ENCODE measurements around the gene ANXA2R. TPM values are rescaled to one million over a fixed set of nuclear protein-coding genes. Genes with fewer than 3 reads are reported as not detected.
"Not testable (repeated sequence)": the region's sequence is repeated elsewhere in the genome, so short reads cannot be mapped to it uniquely, and the experiment has no call there.

ANXA2R gene
- total RNA-seq, 2 experiments from 2014 or later, result 29.5 to 32.0 TPM

GRCh38 chr5:43068037-43068436, 27.9 kb upstream of the ANXA2R start:
- H3K36me3 Mint-ChIP-seq (ENCODE audit: low read depth), result peaks cover 34% of the 10 kb centered on the region
- peaks cover 46% of the 10 kb centered on the region for H3K4me1 Mint-ChIP-seq
- no peaks in the 10 kb centered on the region for H3K9me3 Mint-ChIP-seq
- ChIA-PET CTCF (interaction anchor here (0.8 to 3.0 kb wide), 5 partner anchors 25 to 48 kb away, joined by 3 to 10 read pairs (median 5); no protein-coding TSS in a partner anchor), POLR2A (no interaction called here)
- peak overlapping the region; percentile 97 for H3K4me3 Mint-ChIP-seq
- no peaks in the 10 kb centered on the region for H3K27me3 Mint-ChIP-seq
- H3K27ac Mint-ChIP-seq, result peak overlapping the region; percentile 99
- no peak for DNase-seq

GRCh38 chr5:43066799-43067741, 27.0 kb upstream of the ANXA2R start:
- POLR2A ChIA-PET, result interaction anchor here (0.7 to 3.0 kb wide), 2 partner anchors 25 kb away, joined by 4 to 38 read pairs; no protein-coding TSS in a partner anchor

GRCh38 chr5:43065948-43066798, 26.1 kb upstream of the ANXA2R start:
- H3K4me1 Mint-ChIP-seq, result peaks cover 45% of the 10 kb centered on the region
- H3K27me3 Mint-ChIP-seq, result no peaks in the 10 kb centered on the region
- ChIA-PET POLR2A (interaction anchor here (1.4 to 3.0 kb wide), 5 partner anchors 24 to 74 kb away, joined by 6 to 38 read pairs (median 16); no protein-coding TSS in a partner anchor), CTCF (interaction anchor here (0.8 to 3.2 kb wide), 10 partner anchors 14 to 418 kb away, joined by 3 to 21 read pairs (median 8); no protein-coding TSS in a partner anchor)
- H3K36me3 Mint-ChIP-seq (ENCODE audit: low read depth), result peaks cover 35% of the 10 kb centered on the region
- peak overlapping the region; percentile 99 for H3K27ac Mint-ChIP-seq
- peak overlapping the region; percentile 97 for H3K4me3 Mint-ChIP-seq
- no peaks in the 10 kb centered on the region for H3K9me3 Mint-ChIP-seq
- DNase-seq, result peak; percentile 75

More at GRCh38 chr5:43066799-43067741, 27.0 kb upstream of the ANXA2R start:
- Mint-ChIP-seq H3K4me3 (peak overlapping the region; percentile 97), H3K27ac (peak overlapping the region; percentile 99), H3K36me3 (ENCODE audit: low read depth) (peaks cover 34% of the 10 kb centered on the region), H3K9me3 (no peaks in the 10 kb centered on the region), H3K4me1 (peaks cover 45% of the 10 kb centered on the region), H3K27me3 (no peaks in the 10 kb centered on the region)
- peak; percentile 90 for DNase-seq
- CTCF ChIA-PET, result interaction anchor here (1.0 to 3.2 kb wide), 7 partner anchors 25 to 117 kb away, joined by 3 to 21 read pairs (median 5); no protein-coding TSS in a partner anchor

- peak; percentile 23 for DNase-seq
- CTCF ChIA-PET, result interaction anchor here (0.5 to 3.2 kb wide), 23 partner anchors 13 to 419 kb away, joined by 3 to 26 read pairs (median 4); partner anchors contain the start of gene ZNF131
- Mint-ChIP-seq H3K4me3 (peak overlapping the region; percentile 97), H3K27me3 (no peaks in the 10 kb centered on the region), H3K36me3 (ENCODE audit: low read depth) (peaks cover 29% of the 10 kb centered on the region), H3K27ac (peak overlapping the region; percentile 99), H3K9me3 (no peaks in the 10 kb centered on the region), H3K4me1 (peaks cover 39% of the 10 kb centered on the region)
- POLR2A ChIA-PET, result interaction anchor here (0.6 to 3.0 kb wide), 9 partner anchors 15 to 157 kb away, joined by 3 to 38 read pairs (median 6); partner anchors contain the start of gene ANXA2R
Measured at GRCh38 chr5:43065387-43065947, 25.3 kb upstream of the ANXA2R start.

- H3K4me3 Mint-ChIP-seq, result peak overlapping the region; percentile 97
- CTCF ChIA-PET, result interaction anchor here (0.7 to 3.2 kb wide), 12 partner anchors 11 to 151 kb away, joined by 3 to 26 read pairs (median 8); partner anchors contain the start of gene ZNF131
Measured at GRCh38 chr5:43063721-43064171, 23.6 kb upstream of the ANXA2R start.

GRCh38 chr5:43061352-43062075, 21.4 kb upstream of the ANXA2R start:
- Mint-ChIP-seq H3K4me3 (no peak overlapping the region), H3K27me3 (no peaks in the 10 kb centered on the region), H3K36me3 (ENCODE audit: low read depth) (peaks cover 21% of the 10 kb centered on the region), H3K9me3 (peaks cover 5% of the 10 kb centered on the region), H3K27ac (no peak overlapping the region), H3K4me1 (peaks cover 16% of the 10 kb centered on the region)
- DNase-seq, result no peak
- CTCF ChIA-PET, result interaction anchor here (0.5 to 1.7 kb wide), 7 partner anchors 12 to 463 kb away, joined by 3 to 9 read pairs (median 4); no protein-coding TSS in a partner anchor
- POLR2A ChIA-PET, result no interaction called here

More at GRCh38 chr5:43063721-43064171, 23.6 kb upstream of the ANXA2R start:
- Mint-ChIP-seq H3K27me3 (no peaks in the 10 kb centered on the region), H3K4me1 (peaks cover 27% of the 10 kb centered on the region), H3K27ac (peak overlapping the region; percentile 99), H3K36me3 (ENCODE audit: low read depth) (peaks cover 33% of the 10 kb centered on the region), H3K9me3 (peaks cover 2% of the 10 kb centered on the region)
- POLR2A ChIA-PET, result interaction anchor here (2.5 to 3.0 kb wide), 2 partner anchors 22 to 45 kb away, joined by 25 to 38 read pairs; no protein-coding TSS in a partner anchor
- DNase-seq, result no peak

GRCh38 chr5:43060020-43060419, 19.9 kb upstream of the ANXA2R start:
- H3K27me3 Mint-ChIP-seq, H3K4me3 Mint-ChIP-seq, H3K27ac Mint-ChIP-seq, DNase-seq, CTCF ChIA-PET, POLR2A ChIA-PET: not testable (repeated sequence)
- H3K9me3 Mint-ChIP-seq, result peaks cover 18% of the 10 kb centered on the region
- peaks cover 31% of the 10 kb centered on the region for H3K36me3 Mint-ChIP-seq (ENCODE audit: low read depth)
- peaks cover 16% of the 10 kb centered on the region for H3K4me1 Mint-ChIP-seq

- peaks cover 25% of the 10 kb centered on the region for H3K9me3 Mint-ChIP-seq
- H3K4me3 Mint-ChIP-seq, DNase-seq, H3K27ac Mint-ChIP-seq, POLR2A ChIA-PET, H3K27me3 Mint-ChIP-seq, H3K4me1 Mint-ChIP-seq, CTCF ChIA-PET: not testable (repeated sequence)
- H3K36me3 Mint-ChIP-seq (ENCODE audit: low read depth), result peaks cover 58% of the 10 kb centered on the region
Measured at GRCh38 chr5:43055098-43055497, 15.0 kb upstream of the ANXA2R start.

- H3K36me3 Mint-ChIP-seq (ENCODE audit: low read depth), result peaks cover 45% of the 10 kb centered on the region
- no peak for DNase-seq
- POLR2A ChIA-PET, result no interaction called here
- CTCF ChIA-PET, result interaction anchor here (0.6 to 4.0 kb wide), 5 partner anchors 13 to 587 kb away, joined by 3 to 21 read pairs (median 4); no protein-coding TSS in a partner anchor
- no peaks in the 10 kb centered on the region for H3K27me3 Mint-ChIP-seq
- no peak overlapping the region for H3K27ac Mint-ChIP-seq
- peaks cover 30% of the 10 kb centered on the region for H3K4me1 Mint-ChIP-seq
- H3K9me3 Mint-ChIP-seq, result peaks cover 20% of the 10 kb centered on the region
- H3K4me3 Mint-ChIP-seq, result no peak overlapping the region
Measured at GRCh38 chr5:43051684-43052083, 11.6 kb upstream of the ANXA2R start.

- H3K27ac Mint-ChIP-seq, result no peak overlapping the region
- DNase-seq, result no peak
- H3K36me3 Mint-ChIP-seq (ENCODE audit: low read depth), result peaks cover 41% of the 10 kb centered on the region
- POLR2A ChIA-PET, result interaction anchor here (0.6 to 0.7 kb wide), 2 partner anchors 15 to 71 kb away, joined by 3 to 4 read pairs; no protein-coding TSS in a partner anchor
- no peak overlapping the region for H3K4me3 Mint-ChIP-seq
- peaks cover 11% of the 10 kb centered on the region for H3K9me3 Mint-ChIP-seq
- CTCF ChIA-PET, result interaction anchor here (1.8 to 4.0 kb wide), 2 partner anchors 9 to 14 kb away, joined by 6 to 21 read pairs; no protein-coding TSS in a partner anchor
- H3K4me1 Mint-ChIP-seq, result peaks cover 35% of the 10 kb centered on the region
- no peaks in the 10 kb centered on the region for H3K27me3 Mint-ChIP-seq
Measured at GRCh38 chr5:43050384-43050783, 10.3 kb upstream of the ANXA2R start.

GRCh38 chr5:43049236-43049635, 9.1 kb upstream of the ANXA2R start:
- DNase-seq, result no peak
- ChIA-PET POLR2A (interaction anchor here (0.6 kb wide), 1 partner anchor 16 kb away, joined by 4 read pairs; no protein-coding TSS in a partner anchor), CTCF (interaction anchor here (0.7 to 5.2 kb wide), 4 partner anchors 8 to 67 kb away, joined by 3 to 26 read pairs (median 6); no protein-coding TSS in a partner anchor)
- peaks cover 40% of the 10 kb centered on the region for H3K36me3 Mint-ChIP-seq (ENCODE audit: low read depth)
- no peak overlapping the region for H3K4me3 Mint-ChIP-seq
- H3K9me3 Mint-ChIP-seq, result peaks cover 1% of the 10 kb centered on the region
- no peaks in the 10 kb centered on the region for H3K27me3 Mint-ChIP-seq
- H3K4me1 Mint-ChIP-seq, result peaks cover 46% of the 10 kb centered on the region
- H3K27ac Mint-ChIP-seq, result no peak overlapping the region
